ENCODE results near the gene SEMA4F.

GRCh38 chr2:74700643-74701372 lies 46.8 kb downstream of the SEMA4F start:
- TF ChIP-seq CTCF (IDR thresholded peaks at IDR 0.05) (no peak), POLR2A (IDR thresholded peaks at IDR 0.05) (no peak)
